MCF 10A (cell line): ENCODE measurements around the gene C12orf75. TPM values are rescaled to one million over a fixed set of nuclear protein-coding genes. Genes with fewer than 3 reads are reported as not detected.

Experiments used
- BruUV-seq: library from RNA; stranded (reverse); fragments of 400-500 nt; replicated peaks from 2 replicates; lab custom pipeline; 2021; lab: Mats Ljungman, UMichigan
- CTCF ChIA-PET: fragments of 300-600 bp; sonication (Branson Sonifier 250); formaldehyde crosslinking; extraction: SDS; loops from one replicate; lab custom pipeline; 2021; ENCODE audit warnings: antibody characterized with exemption, inconsistent platforms; lab: Yijun Ruan, JAX
- POLR2A ChIA-PET: fragments of 300-600, 350-650 bp; sonication (Branson Sonifier 250); formaldehyde crosslinking; extraction: SDS; loops from one replicate; lab custom pipeline; 2020; ENCODE audit warnings: antibody characterized with exemption, inconsistent platforms; lab: Yijun Ruan, JAX
- DNase-seq: peaks from one replicate; pipeline ENCODE4 v3.0.0-alpha.2; 2018; ENCODE audit not compliant: unreplicated experiment
- H3K27ac Mint-ChIP-seq: one replicate; pipeline ENCODE4 v1.8.0; 2022; ENCODE audit warnings: mild to moderate bottlenecking, low read depth, mixed read lengths; ENCODE audit not compliant: unreplicated experiment
- H3K27me3 Mint-ChIP-seq: one replicate; pipeline ENCODE4 v1.8.0; 2022; ENCODE audit warnings: mixed read lengths; ENCODE audit not compliant: insufficient read depth, unreplicated experiment
- H3K36me3 Mint-ChIP-seq: one replicate; pipeline ENCODE4 v1.8.0; 2022; ENCODE audit warnings: mild to moderate bottlenecking, moderate library complexity, mixed read lengths; ENCODE audit not compliant: insufficient read depth, unreplicated experiment
- H3K4me1 Mint-ChIP-seq: one replicate; pipeline ENCODE4 v1.8.0; 2022; ENCODE audit warnings: mixed read lengths; ENCODE audit not compliant: insufficient read depth, unreplicated experiment
- H3K4me3 Mint-ChIP-seq: one replicate; pipeline ENCODE4 v1.8.0; 2022; ENCODE audit warnings: mild to moderate bottlenecking, moderate library complexity, mixed read lengths; ENCODE audit not compliant: unreplicated experiment
- H3K9me3 Mint-ChIP-seq: one replicate; pipeline ENCODE4 v1.8.0; 2022; ENCODE audit warnings: mixed read lengths; ENCODE audit not compliant: unreplicated experiment
- intact Hi-C: fragments of 100-400 bp; cut with micrococcal nuclease; formaldehyde crosslinking; loops from 2 replicates; pipeline ENCODE4 v1.14.1; 2022
- total RNA-seq: library from RNA; stranded (reverse); gene quantifications from 2 replicates; pipeline ENCODE4 v1.2.3, GENCODE V29; 2022
- TF ChIP-seq, protein P1 (sequence below): fragments of 200-600 bp; IDR thresholded peaks from one replicate; pipeline ENCODE4 v1.8.0; 2022; ENCODE audit warnings: antibody characterized with exemption, mild to moderate bottlenecking; ENCODE audit not compliant: unreplicated experiment

The C12orf75 gene
- total RNA-seq, 1 experiment from 2014 or later: 53.6 TPM

DNA sequence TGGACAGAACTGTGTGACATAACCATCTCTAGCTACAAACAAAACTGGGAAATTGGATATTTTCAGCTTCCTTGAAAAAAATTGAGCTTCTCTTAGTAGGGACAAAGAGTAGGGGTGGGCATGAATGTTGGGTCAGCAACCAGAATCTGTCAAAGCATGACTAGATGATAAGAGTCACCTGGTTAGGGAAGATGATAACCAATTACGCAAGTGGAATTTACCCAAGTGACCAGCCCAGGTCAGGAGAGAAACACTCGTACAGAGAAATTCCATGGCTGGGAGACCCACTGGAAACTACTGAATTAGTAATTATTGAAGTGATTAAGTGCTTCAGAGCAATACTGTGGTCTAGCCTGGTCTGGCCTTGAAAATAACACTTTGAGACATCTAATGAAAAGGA, 36.3 kb upstream of the C12orf75 start:
- CTCF ChIA-PET: interaction anchor here (0.6 to 0.8 kb wide), 4 partner anchors 10 to 120 kb away, joined by 4 to 8 read pairs (median 5); no protein-coding TSS in a partner anchor
- DNase-seq: no peak

DNA sequence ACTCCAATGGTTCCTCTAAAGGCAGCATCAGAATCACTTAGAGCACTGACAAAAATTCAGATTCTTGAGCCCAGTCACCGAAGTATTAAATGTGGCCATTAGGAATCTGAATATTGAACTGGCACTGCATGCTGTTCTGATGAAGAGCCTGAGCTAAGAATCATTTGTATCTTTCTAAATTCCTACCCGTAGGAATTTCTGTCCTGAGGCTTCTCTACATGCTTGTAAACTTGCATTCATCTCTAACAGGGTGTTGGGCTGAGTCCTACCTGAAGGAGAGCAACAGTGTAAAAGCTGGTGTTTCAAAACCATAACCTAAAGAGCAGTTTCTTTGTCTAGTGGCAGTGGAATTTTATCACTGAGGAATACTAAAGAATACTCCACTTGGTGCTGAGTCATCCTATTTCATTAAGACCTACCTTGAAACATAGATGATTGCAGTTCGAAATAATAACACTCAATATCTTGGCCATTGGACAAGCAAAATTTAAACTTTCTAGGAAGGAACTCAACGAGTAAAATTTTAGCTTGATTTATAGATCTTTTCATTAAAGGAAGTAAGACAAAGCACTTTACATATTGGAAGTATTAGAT, 35.5 kb upstream of the C12orf75 start:
- no peak overlapping the region for H3K4me3 Mint-ChIP-seq
- POLR2A ChIA-PET: no interaction called here
- no peak for DNase-seq
- CTCF ChIA-PET: interaction anchor here (0.7 to 1.6 kb wide), 3 partner anchors 10 to 82 kb away, joined by 3 to 5 read pairs (median 3); no protein-coding TSS in a partner anchor
- BruUV-seq: no TSS peak
- no peak overlapping the region for H3K27ac Mint-ChIP-seq
- H3K9me3 Mint-ChIP-seq: peaks cover 15% of the 10 kb centered on the region
- no peaks in the 10 kb centered on the region for H3K36me3 Mint-ChIP-seq
- H3K4me1 Mint-ChIP-seq: no peaks in the 10 kb centered on the region
- TF ChIP-seq, protein P1, sequence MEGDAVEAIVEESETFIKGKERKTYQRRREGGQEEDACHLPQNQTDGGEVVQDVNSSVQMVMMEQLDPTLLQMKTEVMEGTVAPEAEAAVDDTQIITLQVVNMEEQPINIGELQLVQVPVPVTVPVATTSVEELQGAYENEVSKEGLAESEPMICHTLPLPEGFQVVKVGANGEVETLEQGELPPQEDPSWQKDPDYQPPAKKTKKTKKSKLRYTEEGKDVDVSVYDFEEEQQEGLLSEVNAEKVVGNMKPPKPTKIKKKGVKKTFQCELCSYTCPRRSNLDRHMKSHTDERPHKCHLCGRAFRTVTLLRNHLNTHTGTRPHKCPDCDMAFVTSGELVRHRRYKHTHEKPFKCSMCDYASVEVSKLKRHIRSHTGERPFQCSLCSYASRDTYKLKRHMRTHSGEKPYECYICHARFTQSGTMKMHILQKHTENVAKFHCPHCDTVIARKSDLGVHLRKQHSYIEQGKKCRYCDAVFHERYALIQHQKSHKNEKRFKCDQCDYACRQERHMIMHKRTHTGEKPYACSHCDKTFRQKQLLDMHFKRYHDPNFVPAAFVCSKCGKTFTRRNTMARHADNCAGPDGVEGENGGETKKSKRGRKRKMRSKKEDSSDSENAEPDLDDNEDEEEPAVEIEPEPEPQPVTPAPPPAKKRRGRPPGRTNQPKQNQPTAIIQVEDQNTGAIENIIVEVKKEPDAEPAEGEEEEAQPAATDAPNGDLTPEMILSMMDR: no peak
- no peaks in the 10 kb centered on the region for H3K27me3 Mint-ChIP-seq
- intact Hi-C loops: no loop called here

More for the DNA sequence above, 36.3 kb upstream of the C12orf75 start:
- Mint-ChIP-seq H3K27me3 (no peaks in the 10 kb centered on the region), H3K9me3 (peaks cover 10% of the 10 kb centered on the region), H3K36me3 (no peaks in the 10 kb centered on the region), H3K27ac (no peak overlapping the region), H3K4me1 (no peaks in the 10 kb centered on the region), H3K4me3 (no peak overlapping the region)
- intact Hi-C loops: no loop called here
- BruUV-seq: no TSS peak
- POLR2A ChIA-PET: interaction anchor here (0.6 to 1.3 kb wide), 3 partner anchors 10 to 22 kb away, joined by 3 to 5 read pairs (median 4); no protein-coding TSS in a partner anchor
- TF ChIP-seq, protein P1: no peak

DNA sequence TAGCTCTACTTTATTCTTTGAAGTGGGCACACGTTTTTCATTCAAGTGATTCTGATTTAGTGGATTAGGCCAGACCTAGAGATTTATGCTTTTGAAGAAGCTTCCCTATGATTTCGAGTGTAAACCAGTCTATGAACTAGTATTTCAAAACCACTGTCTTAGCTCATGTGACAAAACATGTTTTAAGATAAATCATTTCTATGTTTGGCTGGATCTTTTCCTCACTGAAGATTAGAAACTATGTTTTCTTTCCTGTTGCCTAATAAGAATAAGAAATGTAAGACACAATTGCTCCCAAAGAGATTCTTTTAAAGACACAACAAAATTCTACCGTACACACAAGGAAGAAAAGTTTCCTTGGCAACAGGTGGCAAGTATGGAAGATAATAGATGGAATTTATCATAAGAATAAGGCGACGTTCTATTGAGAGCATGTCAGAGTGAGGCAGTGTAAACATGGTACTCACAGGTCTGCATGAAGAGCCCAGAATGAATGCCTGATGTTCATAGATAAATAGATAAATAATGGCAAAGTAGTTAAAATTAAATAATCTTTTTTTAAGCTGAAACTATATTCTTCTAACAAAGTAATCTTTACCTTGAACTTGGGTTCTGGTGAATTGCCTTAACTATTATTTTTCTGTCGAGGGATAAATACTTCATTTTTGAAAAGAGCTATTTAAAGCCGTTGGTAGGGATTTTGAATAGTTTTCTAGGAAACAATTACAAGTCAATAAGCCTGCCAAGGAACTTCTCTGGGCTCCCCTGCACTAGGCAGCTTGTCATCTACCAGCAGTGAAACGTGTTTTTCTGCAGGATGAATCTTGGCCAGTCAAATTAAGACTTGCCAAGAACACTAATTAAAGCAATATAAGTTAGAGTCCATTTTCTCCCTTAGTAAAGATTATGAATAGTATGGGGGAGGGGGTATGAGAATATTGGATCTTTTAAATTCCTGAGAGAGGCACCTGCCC, 34.1 kb upstream of the C12orf75 start:
- Mint-ChIP-seq H3K27me3 (no peaks in the 10 kb centered on the region), H3K4me3 (no peak overlapping the region), H3K9me3 (peaks cover 15% of the 10 kb centered on the region), H3K4me1 (no peaks in the 10 kb centered on the region), H3K36me3 (no peaks in the 10 kb centered on the region), H3K27ac (peak overlapping the region; percentile 25)
- no peak for DNase-seq
- ChIA-PET CTCF (interaction anchor here (0.7 to 1.6 kb wide), 5 partner anchors 9 to 81 kb away, joined by 3 to 5 read pairs (median 3); no protein-coding TSS in a partner anchor), POLR2A (interaction anchor here (0.7 to 0.8 kb wide), 3 partner anchors 33 to 813 kb away, joined by 3 read pairs; no protein-coding TSS in a partner anchor)
- TF ChIP-seq, protein P1: no peak
- no TSS peak for BruUV-seq
- intact Hi-C loops: no loop called here

DNA sequence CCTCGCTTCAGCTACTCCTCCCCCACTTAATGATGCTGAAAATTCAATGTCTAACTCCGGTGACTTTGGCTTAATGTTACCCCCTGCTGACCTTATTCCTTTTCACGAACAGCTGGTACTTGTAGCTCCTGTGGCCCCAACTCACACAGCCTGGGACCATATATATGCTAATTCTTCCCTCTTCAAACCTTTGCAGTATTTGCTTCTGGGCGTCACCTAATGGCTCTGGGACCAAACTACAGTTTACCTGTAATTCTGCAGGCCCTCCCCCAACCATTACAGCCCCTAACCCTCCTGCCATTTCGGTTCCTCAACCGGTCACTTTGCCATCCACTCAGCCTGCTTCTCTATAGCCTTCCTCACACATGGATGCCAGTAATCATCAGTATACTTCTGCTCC, 29.6 kb upstream of the C12orf75 start:
- intact Hi-C loops: no loop called here
- H3K27me3 Mint-ChIP-seq: no peaks in the 10 kb centered on the region
- BruUV-seq: no TSS peak
- DNase-seq: no peak
- TF ChIP-seq, protein P1: no peak
- no peak overlapping the region for H3K27ac Mint-ChIP-seq
- H3K36me3 Mint-ChIP-seq: no peaks in the 10 kb centered on the region
- POLR2A ChIA-PET: no interaction called here
- H3K9me3 Mint-ChIP-seq: peaks cover 15% of the 10 kb centered on the region
- H3K4me3 Mint-ChIP-seq: no peak overlapping the region
- H3K4me1 Mint-ChIP-seq: no peaks in the 10 kb centered on the region
- CTCF ChIA-PET: no interaction called here
